Rectal smooth muscle tissue (tissue), 1 donor: Measurements from ENCODE around the gene VAV2.
"Not testable (repeated sequence)": the region's sequence is repeated elsewhere in the genome, so short reads cannot be mapped to it uniquely, and the experiment has no call there.

Experiments used
- H3K27ac ChIP-seq: one replicate; pipeline ENCODE4 v1.7.0; 2013; ENCODE audit warnings: low read depth, low read length, inconsistent platforms
- H3K27me3 ChIP-seq: one replicate; pipeline ENCODE4 v1.7.0; 2013; ENCODE audit warnings: low read length; ENCODE audit not compliant: control insufficient read depth, insufficient read depth
- H3K36me3 ChIP-seq: one replicate; pipeline ENCODE4 v1.7.0; 2013; ENCODE audit warnings: low read length; ENCODE audit not compliant: control insufficient read depth, insufficient read depth
- H3K4me1 ChIP-seq: one replicate; pipeline ENCODE4 v1.7.0; 2013; ENCODE audit warnings: low read length; ENCODE audit not compliant: control insufficient read depth, insufficient read depth
- H3K4me3 ChIP-seq: one replicate; pipeline ENCODE4 v1.7.0; 2013; ENCODE audit warnings: low read length
- H3K9ac ChIP-seq: one replicate; pipeline ENCODE4 v1.7.0; 2013; ENCODE audit warnings: low read length

The VAV2 gene

GRCh38 chr9:133754688-133755227 lies 237.4 kb downstream of the VAV2 start:
- Histone ChIP-seq H3K27me3 (no peaks in the 10 kb centered on the region), H3K36me3 (no peaks in the 10 kb centered on the region), H3K4me1 (no peaks in the 10 kb centered on the region), H3K27ac (no peak overlapping the region), H3K9ac (no peak overlapping the region), H3K4me3 (no peak overlapping the region)

DNA sequence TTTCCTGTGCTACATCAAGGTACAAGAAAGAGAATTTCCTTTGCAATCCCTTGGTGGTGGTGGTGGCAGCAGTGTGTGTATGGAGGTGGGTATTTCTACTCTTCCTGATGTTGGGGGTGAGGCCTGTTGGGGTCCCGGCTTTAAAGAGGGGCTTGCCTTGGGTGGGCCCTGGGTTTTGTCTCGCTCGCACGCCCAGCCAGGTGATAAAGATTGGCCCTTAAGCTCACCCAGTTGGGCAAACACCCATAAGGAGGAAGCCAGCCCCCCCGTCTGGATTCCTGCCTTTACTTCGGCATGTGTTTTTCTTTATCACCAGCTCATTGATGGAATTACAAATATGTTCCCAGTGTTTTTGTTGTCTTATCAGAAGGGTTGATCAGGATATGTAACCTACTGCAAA lies 237.9 kb downstream of the VAV2 start:
- no peak overlapping the region for H3K27ac ChIP-seq
- H3K4me1 ChIP-seq, result no peaks in the 10 kb centered on the region
- H3K36me3 ChIP-seq, result no peaks in the 10 kb centered on the region
- H3K27me3 ChIP-seq, result no peaks in the 10 kb centered on the region
- H3K4me3 ChIP-seq, result no peak overlapping the region
- H3K9ac ChIP-seq, result no peak overlapping the region

DNA sequence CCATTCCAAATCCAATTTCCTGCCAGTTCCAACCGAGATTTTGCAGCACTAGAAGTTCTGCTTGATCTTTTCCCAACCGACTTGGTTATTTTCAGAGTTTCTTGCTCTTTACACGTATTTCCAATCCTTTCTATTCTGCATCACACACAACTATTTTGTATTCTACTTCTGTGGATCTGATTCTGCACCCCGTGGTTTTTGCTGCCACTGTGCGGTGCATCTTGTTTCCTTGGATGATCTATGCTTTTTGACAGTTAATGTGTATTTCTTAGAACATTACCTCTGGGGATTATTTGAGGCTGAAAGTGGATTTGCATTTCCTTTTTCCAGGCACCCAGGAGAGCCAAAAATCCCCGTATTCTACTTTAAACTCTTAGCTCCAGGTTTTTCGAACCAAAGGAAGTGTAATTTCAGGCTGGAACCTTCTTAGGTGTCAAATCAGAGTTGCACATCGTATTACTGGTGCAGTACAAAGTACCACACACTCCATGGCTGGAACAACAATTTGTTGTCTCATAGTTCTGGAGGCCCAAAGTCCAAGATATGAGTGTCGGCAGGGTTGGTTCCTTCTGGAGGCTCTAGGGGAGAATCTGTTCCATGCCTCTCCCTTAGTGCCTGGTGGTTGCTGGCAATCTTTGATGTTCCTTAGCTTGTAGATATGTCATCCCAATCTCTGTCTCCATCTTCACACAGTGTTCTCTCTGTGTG lies 239.2 kb downstream of the VAV2 start:
- no peak overlapping the region for H3K9ac ChIP-seq
- no peaks in the 10 kb centered on the region for H3K4me1 ChIP-seq
- H3K36me3 ChIP-seq, result no peaks in the 10 kb centered on the region
- H3K4me3 ChIP-seq, result no peak overlapping the region
- no peaks in the 10 kb centered on the region for H3K27me3 ChIP-seq
- no peak overlapping the region for H3K27ac ChIP-seq

GRCh38 chr9:133750982-133751649 lies 241.0 kb downstream of the VAV2 start:
- H3K36me3 ChIP-seq, result no peaks in the 10 kb centered on the region
- no peak overlapping the region for H3K4me3 ChIP-seq
- no peak overlapping the region for H3K27ac ChIP-seq
- H3K9ac ChIP-seq, result no peak overlapping the region
- H3K27me3 ChIP-seq, result no peaks in the 10 kb centered on the region
- H3K4me1 ChIP-seq, result no peaks in the 10 kb centered on the region

- no peak overlapping the region for H3K4me3 ChIP-seq
- no peaks in the 10 kb centered on the region for H3K27me3 ChIP-seq
- no peak overlapping the region for H3K9ac ChIP-seq
- no peak overlapping the region for H3K27ac ChIP-seq
- H3K4me1 ChIP-seq, result no peaks in the 10 kb centered on the region
- H3K36me3 ChIP-seq, result no peaks in the 10 kb centered on the region
These were observed 244.8 kb downstream of the VAV2 start for GRCh38 chr9:133747309-133747708.

DNA sequence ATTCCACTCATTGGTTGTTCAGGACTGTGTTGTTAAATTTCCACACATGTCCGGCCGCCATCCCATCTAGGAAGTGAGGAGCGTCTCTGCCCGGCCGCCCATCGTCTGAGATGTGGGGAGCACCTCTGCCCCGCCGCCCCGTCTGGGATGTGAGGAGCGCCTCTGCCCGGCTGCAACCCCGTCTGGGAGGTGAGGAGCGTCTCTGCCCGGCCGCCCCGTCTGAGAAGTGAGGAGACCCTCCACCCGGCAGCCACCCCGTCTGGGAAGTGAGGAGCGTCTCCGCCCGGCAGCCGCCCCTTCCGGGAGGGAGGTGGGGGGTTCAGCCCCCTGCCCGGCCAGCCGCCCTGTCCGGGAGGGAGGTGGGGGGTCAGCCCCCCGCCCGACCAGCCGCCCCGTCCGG lies 247.6 kb downstream of the VAV2 start:
- H3K4me1 ChIP-seq, H3K9ac ChIP-seq, H3K4me3 ChIP-seq, H3K36me3 ChIP-seq, H3K27me3 ChIP-seq, H3K27ac ChIP-seq: not testable (repeated sequence)

- H3K4me1 ChIP-seq, result no peaks in the 10 kb centered on the region
- H3K9ac ChIP-seq, result no peak overlapping the region
- H3K36me3 ChIP-seq, result no peaks in the 10 kb centered on the region
- no peak overlapping the region for H3K4me3 ChIP-seq
- no peak overlapping the region for H3K27ac ChIP-seq
- no peaks in the 10 kb centered on the region for H3K27me3 ChIP-seq
These were observed 249.2 kb downstream of the VAV2 start for GRCh38 chr9:133742849-133743444.

DNA sequence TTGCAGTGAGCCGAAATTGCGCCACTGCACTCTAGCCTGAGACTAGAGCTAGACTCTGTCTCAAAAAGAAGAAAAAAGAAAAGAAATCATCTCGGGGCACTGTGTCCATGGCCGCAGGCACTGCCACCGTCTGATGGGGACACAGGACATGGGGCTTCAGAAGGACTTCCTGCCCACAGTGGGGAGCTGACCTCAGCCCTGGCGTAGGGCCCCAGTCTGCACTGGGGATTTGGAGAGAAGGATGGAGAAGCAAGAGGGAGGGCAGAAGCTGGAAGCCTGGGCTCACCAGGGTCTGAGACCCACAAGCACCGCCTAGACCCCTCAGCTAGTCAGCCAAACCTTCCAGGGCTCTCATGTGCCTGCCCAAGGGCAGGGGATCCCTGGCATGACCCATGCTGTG lies 249.9 kb downstream of the VAV2 start:
- Histone ChIP-seq H3K27me3 (no peaks in the 10 kb centered on the region), H3K4me1 (no peaks in the 10 kb centered on the region), H3K9ac (no peak overlapping the region)

GRCh38 chr9:133741716-133742115 lies 250.4 kb downstream of the VAV2 start:
- Histone ChIP-seq H3K36me3 (no peaks in the 10 kb centered on the region), H3K4me3 (no peak overlapping the region), H3K27ac (no peak overlapping the region), H3K9ac (no peak overlapping the region), H3K27me3 (no peaks in the 10 kb centered on the region), H3K4me1 (no peaks in the 10 kb centered on the region)

More for the DNA sequence above, 249.9 kb downstream of the VAV2 start:
- H3K27ac ChIP-seq, result no peak overlapping the region
- no peak overlapping the region for H3K4me3 ChIP-seq
- H3K36me3 ChIP-seq, result no peaks in the 10 kb centered on the region

GRCh38 chr9:133740911-133741310 lies 251.2 kb downstream of the VAV2 start:
- no peak overlapping the region for H3K4me3 ChIP-seq
- no peak overlapping the region for H3K27ac ChIP-seq
- no peaks in the 10 kb centered on the region for H3K36me3 ChIP-seq
- H3K9ac ChIP-seq, result no peak overlapping the region
- H3K4me1 ChIP-seq, result no peaks in the 10 kb centered on the region
- no peaks in the 10 kb centered on the region for H3K27me3 ChIP-seq

GRCh38 chr9:133739408-133740280 lies 252.5 kb downstream of the VAV2 start:
- H3K4me1 ChIP-seq, result no peaks in the 10 kb centered on the region
- no peak overlapping the region for H3K4me3 ChIP-seq
- no peak overlapping the region for H3K27ac ChIP-seq
- H3K9ac ChIP-seq, result no peak overlapping the region
- H3K36me3 ChIP-seq, result no peaks in the 10 kb centered on the region
- no peaks in the 10 kb centered on the region for H3K27me3 ChIP-seq

- no peak overlapping the region for H3K27ac ChIP-seq
- no peaks in the 10 kb centered on the region for H3K27me3 ChIP-seq
- H3K9ac ChIP-seq, result no peak overlapping the region
- H3K36me3 ChIP-seq, result no peaks in the 10 kb centered on the region
- no peak overlapping the region for H3K4me3 ChIP-seq
- H3K4me1 ChIP-seq, result no peaks in the 10 kb centered on the region
These were observed 253.4 kb downstream of the VAV2 start for GRCh38 chr9:133738640-133739225.
